ENCODE results near the gene PIK3CG. TPM values are rescaled to one million over a fixed set of nuclear protein-coding genes. Genes with fewer than 3 reads are reported as not detected.
"Not testable (repeated sequence)": the region's sequence is repeated elsewhere in the genome, so short reads cannot be mapped to it uniquely, and the experiment has no call there.

The PIK3CG gene
- total RNA-seq, 2 donors from 2014 or later: 24.8 to 25.7 TPM

DNA sequence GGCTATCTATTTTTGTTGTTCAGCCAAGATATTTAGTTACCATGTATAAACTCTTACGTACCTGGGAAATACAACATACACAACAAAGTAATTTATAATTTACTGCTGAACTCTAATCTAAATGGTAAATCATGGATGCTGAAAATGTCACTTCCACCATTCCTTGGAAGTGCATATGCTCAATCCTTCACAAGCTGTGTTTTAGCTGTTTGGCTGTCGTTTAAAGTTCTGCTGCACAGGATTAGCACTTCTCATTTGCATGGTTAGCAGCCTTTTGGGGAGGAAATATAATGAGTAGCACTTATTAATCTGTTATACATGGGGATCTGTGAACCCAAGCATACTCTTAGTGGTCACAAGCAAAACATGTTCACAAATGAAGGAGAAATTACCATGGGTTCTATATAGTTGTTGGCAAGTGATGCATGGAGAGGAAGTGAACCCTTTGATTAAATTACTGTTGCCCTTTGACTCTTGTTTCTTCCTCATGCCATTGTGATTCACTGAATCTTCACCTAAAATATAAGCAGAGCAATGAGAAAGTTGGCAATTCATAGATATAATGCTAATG, 18.5 kb downstream of the PIK3CG start:
- peaks cover 23% of the 10 kb centered on the region for H3K4me1 Mint-ChIP-seq
- H3K4me3 Mint-ChIP-seq: no peak overlapping the region

GRCh38 chr7:106885652-106886051, 20.6 kb downstream of the PIK3CG start:
- ATAC-seq: no peak
- no peaks in the 10 kb centered on the region for H3K9me3 ChIP-seq (ENCODE audit: control insufficient read depth, low read length, poor library complexity, severe bottlenecking)
- no peak overlapping the region for H3K4me3 Mint-ChIP-seq
- DNase-seq: no peak
- peaks cover 31% of the 10 kb centered on the region for H3K36me3 Mint-ChIP-seq (ENCODE audit: low read depth)
- no peak overlapping the region for H3K27ac Mint-ChIP-seq
- H3K27me3 Mint-ChIP-seq: no peaks in the 10 kb centered on the region
- H3K4me1 Mint-ChIP-seq: peaks cover 22% of the 10 kb centered on the region

More for the DNA sequence above, 18.5 kb downstream of the PIK3CG start:
- DNase-seq (no peak), ATAC-seq (no peak)
- peaks cover 26% of the 10 kb centered on the region for H3K36me3 Mint-ChIP-seq (ENCODE audit: low read depth)
- H3K27ac Mint-ChIP-seq: no peak overlapping the region
- H3K27me3 Mint-ChIP-seq: no peaks in the 10 kb centered on the region
- no peaks in the 10 kb centered on the region for H3K9me3 ChIP-seq (ENCODE audit: control insufficient read depth, low read length, poor library complexity, severe bottlenecking)

GRCh38 chr7:106887421-106887820, 22.3 kb downstream of the PIK3CG start:
- H3K27ac Mint-ChIP-seq: no peak overlapping the region
- no peak for DNase-seq
- no peak for ATAC-seq
- no peak overlapping the region for H3K4me3 Mint-ChIP-seq
- H3K4me1 Mint-ChIP-seq: peaks cover 26% of the 10 kb centered on the region
- H3K36me3 Mint-ChIP-seq (ENCODE audit: low read depth): peaks cover 37% of the 10 kb centered on the region
- H3K9me3 ChIP-seq (ENCODE audit: control insufficient read depth, low read length, poor library complexity, severe bottlenecking): no peaks in the 10 kb centered on the region
- no peaks in the 10 kb centered on the region for H3K27me3 Mint-ChIP-seq

- ATAC-seq: no peak
- H3K36me3 Mint-ChIP-seq (ENCODE audit: low read depth): peaks cover 38% of the 10 kb centered on the region
- peaks cover 27% of the 10 kb centered on the region for H3K4me1 Mint-ChIP-seq
- H3K9me3 ChIP-seq (ENCODE audit: control insufficient read depth, low read length, poor library complexity, severe bottlenecking): no peaks in the 10 kb centered on the region
- no peak overlapping the region for H3K27ac Mint-ChIP-seq
- H3K4me3 Mint-ChIP-seq: no peak overlapping the region
- H3K27me3 Mint-ChIP-seq: no peaks in the 10 kb centered on the region
- no peak for DNase-seq
Measured at GRCh38 chr7:106888204-106888603, 23.1 kb downstream of the PIK3CG start.

GRCh38 chr7:106890952-106891351, 25.9 kb downstream of the PIK3CG start:
- H3K4me1 Mint-ChIP-seq: peaks cover 16% of the 10 kb centered on the region
- ATAC-seq (no peak), DNase-seq (no peak)
- H3K4me3 Mint-ChIP-seq: no peak overlapping the region
- H3K36me3 Mint-ChIP-seq (ENCODE audit: low read depth): peaks cover 25% of the 10 kb centered on the region
- peak overlapping the region; percentile 67 for H3K27ac Mint-ChIP-seq
- H3K27me3 Mint-ChIP-seq: no peaks in the 10 kb centered on the region
- no peaks in the 10 kb centered on the region for H3K9me3 ChIP-seq (ENCODE audit: control insufficient read depth, low read length, poor library complexity, severe bottlenecking)

DNA sequence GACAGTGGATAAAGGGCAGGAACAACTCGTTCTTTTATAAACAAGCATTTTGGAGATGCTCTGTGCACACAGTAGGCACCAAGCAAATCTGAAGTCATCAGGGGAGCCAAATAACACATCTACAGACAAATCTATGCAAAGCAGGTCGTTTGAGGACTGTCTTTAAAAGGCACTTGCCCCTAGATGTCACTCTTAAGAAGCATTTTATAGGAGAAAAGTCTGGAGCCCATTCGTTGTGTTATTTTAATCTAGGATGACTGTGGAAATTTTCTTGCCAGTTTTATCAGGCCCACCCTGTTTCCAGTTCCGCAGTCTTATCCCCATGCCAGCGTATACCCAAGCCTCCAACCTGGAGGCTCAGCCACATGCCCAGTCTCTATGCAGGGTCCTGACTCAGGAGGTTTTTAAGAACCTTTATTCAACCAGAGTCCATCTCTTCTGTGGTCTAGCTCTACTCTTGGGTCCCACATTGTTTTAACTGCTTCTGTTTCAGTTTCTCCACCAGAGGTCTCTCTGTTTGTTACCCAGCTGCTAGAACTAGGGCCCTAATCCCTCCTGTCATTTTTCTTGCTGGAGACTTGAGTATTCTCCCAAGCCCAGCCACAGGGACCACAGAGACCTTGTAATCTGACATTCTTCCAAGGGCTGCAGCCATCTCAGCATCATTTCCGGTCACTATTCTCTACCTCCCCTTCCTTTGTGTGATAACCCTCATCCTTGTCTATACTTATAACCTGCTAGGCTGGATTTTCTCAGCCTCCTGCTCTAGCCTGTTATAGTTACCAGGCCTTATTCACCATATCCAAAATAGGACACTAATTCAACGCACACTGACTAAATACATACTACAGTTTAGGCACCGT, 26.7 kb downstream of the PIK3CG start:
- Mint-ChIP-seq H3K27me3 (no peaks in the 10 kb centered on the region), H3K36me3 (ENCODE audit: low read depth) (peaks cover 25% of the 10 kb centered on the region), H3K4me1 (peaks cover 14% of the 10 kb centered on the region), H3K4me3 (no peak overlapping the region), H3K27ac (no peak overlapping the region)
- ATAC-seq (no peak), DNase-seq (no peak)
- H3K9me3 ChIP-seq (ENCODE audit: control insufficient read depth, low read length, poor library complexity, severe bottlenecking): no peaks in the 10 kb centered on the region

GRCh38 chr7:106893591-106893990, 28.5 kb downstream of the PIK3CG start:
- Mint-ChIP-seq H3K27ac (no peak overlapping the region), H3K36me3 (ENCODE audit: low read depth) (peaks cover 29% of the 10 kb centered on the region), H3K4me1 (peaks cover 19% of the 10 kb centered on the region), H3K27me3 (no peaks in the 10 kb centered on the region), H3K4me3 (no peak overlapping the region)
- DNase-seq (no peak), ATAC-seq (no peak)
- no peaks in the 10 kb centered on the region for H3K9me3 ChIP-seq (ENCODE audit: control insufficient read depth, low read length, poor library complexity, severe bottlenecking)

GRCh38 chr7:106895246-106895864, 30.3 kb downstream of the PIK3CG start:
- peak; percentile 70 for ATAC-seq

GRCh38 chr7:106896231-106896630, 31.1 kb downstream of the PIK3CG start:
- H3K4me3 Mint-ChIP-seq: no peak overlapping the region
- H3K4me1 Mint-ChIP-seq: peaks cover 37% of the 10 kb centered on the region
- H3K27ac Mint-ChIP-seq: no peak overlapping the region
- peaks cover 19% of the 10 kb centered on the region for H3K36me3 Mint-ChIP-seq (ENCODE audit: low read depth)
- ATAC-seq: no peak
- H3K27me3 Mint-ChIP-seq: no peaks in the 10 kb centered on the region
- no peaks in the 10 kb centered on the region for H3K9me3 ChIP-seq (ENCODE audit: control insufficient read depth, low read length, poor library complexity, severe bottlenecking)
- no peak for DNase-seq

More at GRCh38 chr7:106895246-106895864, 30.3 kb downstream of the PIK3CG start:
- no peaks in the 10 kb centered on the region for H3K9me3 ChIP-seq (ENCODE audit: control insufficient read depth, low read length, poor library complexity, severe bottlenecking)
- Mint-ChIP-seq H3K4me1 (peaks cover 34% of the 10 kb centered on the region), H3K27ac (no peak overlapping the region), H3K4me3 (no peak overlapping the region), H3K36me3 (ENCODE audit: low read depth) (peaks cover 22% of the 10 kb centered on the region), H3K27me3 (no peaks in the 10 kb centered on the region)
- no peak for DNase-seq

GRCh38 chr7:106897553-106897952, 32.5 kb downstream of the PIK3CG start:
- H3K9me3 ChIP-seq (ENCODE audit: control insufficient read depth, low read length, poor library complexity, severe bottlenecking); DNase-seq; H3K4me3 Mint-ChIP-seq; H3K27me3 Mint-ChIP-seq; H3K27ac Mint-ChIP-seq; ATAC-seq: not testable (repeated sequence)
- Mint-ChIP-seq H3K36me3 (ENCODE audit: low read depth) (peaks cover 17% of the 10 kb centered on the region), H3K4me1 (peaks cover 35% of the 10 kb centered on the region)

- H3K27ac Mint-ChIP-seq; H3K27me3 Mint-ChIP-seq; DNase-seq; H3K4me3 Mint-ChIP-seq; ATAC-seq; H3K9me3 ChIP-seq (ENCODE audit: control insufficient read depth, low read length, poor library complexity, severe bottlenecking): not testable (repeated sequence)
- peaks cover 35% of the 10 kb centered on the region for H3K4me1 Mint-ChIP-seq
- H3K36me3 Mint-ChIP-seq (ENCODE audit: low read depth): peaks cover 13% of the 10 kb centered on the region
Measured at GRCh38 chr7:106898967-106899366, 33.9 kb downstream of the PIK3CG start.

- H3K4me1 Mint-ChIP-seq: peaks cover 35% of the 10 kb centered on the region
- DNase-seq (no peak), ATAC-seq (no peak)
- peak overlapping the region; percentile 65 for H3K27ac Mint-ChIP-seq
- H3K4me3 Mint-ChIP-seq: no peak overlapping the region
- H3K36me3 Mint-ChIP-seq (ENCODE audit: low read depth): peaks cover 17% of the 10 kb centered on the region
- no peaks in the 10 kb centered on the region for H3K27me3 Mint-ChIP-seq
- H3K9me3 ChIP-seq (ENCODE audit: control insufficient read depth, low read length, poor library complexity, severe bottlenecking): no peaks in the 10 kb centered on the region
Measured at GRCh38 chr7:106901828-106902441, 36.9 kb downstream of the PIK3CG start.

DNA sequence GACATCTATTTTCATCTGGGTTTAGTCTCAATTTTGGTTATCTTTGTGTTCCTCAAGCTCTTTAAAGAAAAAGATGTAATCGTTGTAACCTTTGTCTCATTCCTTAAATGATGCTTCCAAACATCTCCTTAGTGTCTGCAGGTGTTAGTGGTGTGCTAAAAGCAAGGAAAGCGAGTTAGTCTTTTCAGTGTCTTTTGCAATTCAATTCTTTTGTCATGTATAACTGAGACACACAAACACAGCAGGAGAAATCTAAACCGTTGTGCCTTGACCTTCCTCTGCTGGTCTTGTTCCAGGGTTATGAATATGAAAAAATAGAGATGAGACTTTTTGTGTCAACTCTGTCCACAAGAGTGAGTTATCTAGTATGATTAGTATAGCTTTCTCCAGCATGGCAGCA, 40.7 kb downstream of the PIK3CG start:
- H3K9me3 ChIP-seq (ENCODE audit: control insufficient read depth, low read length, poor library complexity, severe bottlenecking): no peaks in the 10 kb centered on the region
- H3K27ac Mint-ChIP-seq: peak overlapping the region; percentile 4
- no peak overlapping the region for H3K4me3 Mint-ChIP-seq
- no peak for ATAC-seq
- no peak for DNase-seq
- peaks cover 12% of the 10 kb centered on the region for H3K36me3 Mint-ChIP-seq (ENCODE audit: low read depth)
- peaks cover 11% of the 10 kb centered on the region for H3K4me1 Mint-ChIP-seq
- H3K27me3 Mint-ChIP-seq: no peaks in the 10 kb centered on the region

Data from T-helper 17 cell (primary cell).